ENCODE data around the gene DLGAP1. TPM values are rescaled to one million over a fixed set of nuclear protein-coding genes. Genes with fewer than 3 reads are reported as not detected.

The DLGAP1 gene
- total and polyA plus RNA-seq, 2 of the 4 experiments (the other 2 are of a cell fraction): under 0.01 to 0.09 TPM

DNA sequence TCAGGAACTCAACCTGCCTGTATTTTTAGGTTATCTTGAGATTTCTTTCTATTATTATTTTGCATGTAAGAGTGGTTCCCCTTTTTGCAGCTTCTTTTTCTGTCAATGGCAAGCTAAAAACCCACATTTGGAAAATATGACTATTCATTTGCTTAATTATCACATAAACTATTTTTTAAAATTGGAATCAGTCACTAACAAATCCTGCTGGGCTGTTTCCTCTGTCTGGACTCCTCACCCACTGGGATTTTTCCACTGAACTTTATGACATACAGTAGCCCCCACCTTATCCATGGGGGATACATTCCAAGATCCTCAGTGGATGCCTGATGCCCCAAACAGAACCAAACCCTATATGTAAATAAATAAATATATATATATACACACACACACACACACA, 447.3 kb downstream of the DLGAP1 start:
- ChIA-PET CTCF (no interaction called here), POLR2A (ENCODE audit: unreplicated experiment) (no interaction called here)
- Histone ChIP-seq H3K14ac (replicated peaks; ENCODE audit: low read depth, low read length) (no peak overlapping the region), H2BK5ac (ENCODE audit: low read depth, low read length, poor library complexity, severe bottlenecking) (no peak overlapping the region), H4K5ac (ENCODE audit: low read depth, low read length) (no peak overlapping the region), H2BK15ac (ENCODE audit: low read depth, low read length) (no peak overlapping the region), H3K9me1 (ENCODE audit: insufficient read depth, low read length) (no peaks in the 10 kb centered on the region), H3K36me3 (ENCODE audit: control insufficient read depth, insufficient read depth, low read length) (no peaks in the 10 kb centered on the region), H3K4ac (ENCODE audit: low read depth, low read length) (no peak overlapping the region), H2AK9ac (replicated peaks; ENCODE audit: low read depth, low read length, poor library complexity) (no peak overlapping the region), H2AK5ac (ENCODE audit: low read depth, low read length) (no peak overlapping the region), H3K9ac (ENCODE audit: low read depth, low read length) (no peak overlapping the region), H3K9me3 (ENCODE audit: control insufficient read depth, insufficient read depth, low read length) (no peaks in the 10 kb centered on the region), H3K4me3 (ENCODE audit: insufficient read depth, low read depth, low read length) (no peak overlapping the region), H2AFZ (replicated peaks; ENCODE audit: low read length, poor library complexity) (no peak overlapping the region), H3K79me1 (ENCODE audit: low read depth in 1 of 2, low read length in 2 of 2) (no peaks in the 10 kb centered on the region), H3K27me3 (ENCODE audit: control insufficient read depth, insufficient read depth, low read length) (no peaks in the 10 kb centered on the region), H2BK20ac (ENCODE audit: low read depth, low read length) (no peak overlapping the region), H3K4me1 (ENCODE audit: control insufficient read depth, insufficient read depth, low read length) (peaks cover 5% of the 10 kb centered on the region), H3K27ac (ENCODE audit: insufficient read depth, low read length) (no peak overlapping the region), H4K20me1 (ENCODE audit: insufficient read depth, low read length) (no peaks in the 10 kb centered on the region), H3K18ac (ENCODE audit: low read depth, low read length) (no peak overlapping the region), H4K8ac (ENCODE audit: low read depth in 2 of 2, low read length in 2 of 2) (no peak overlapping the region), H2BK120ac (ENCODE audit: low read depth, low read length) (no peak overlapping the region), H3K23ac (ENCODE audit: low read depth, low read length) (no peak overlapping the region), H3K4me2 (ENCODE audit: low read depth, low read length) (no peak overlapping the region), H4K91ac (ENCODE audit: insufficient read depth, low read depth, low read length) (no peak overlapping the region), H3K56ac (ENCODE audit: extremely low read depth, insufficient read depth, low read length) (no peak overlapping the region)
- intact Hi-C loops (cut with micrococcal nuclease): no loop called here
- in situ Hi-C loops (cut with MboI; ENCODE audit: low sequenced_read_pairs): loop anchor here (10.0 kb wide), 1 partner anchor 303 kb away; no protein-coding TSS in a partner anchor
- ATAC-seq (ENCODE audit: low read depth): no peak
- TF ChIP-seq MAZ (IDR thresholded peaks at IDR 0.05; ENCODE audit: borderline replicate concordance, low read depth, low read length): no peak
- no peak for TF ChIP-seq RFX5 (IDR thresholded peaks at IDR 0.05; ENCODE audit: low read depth, low read length)
- TF ChIP-seq, protein P1, sequence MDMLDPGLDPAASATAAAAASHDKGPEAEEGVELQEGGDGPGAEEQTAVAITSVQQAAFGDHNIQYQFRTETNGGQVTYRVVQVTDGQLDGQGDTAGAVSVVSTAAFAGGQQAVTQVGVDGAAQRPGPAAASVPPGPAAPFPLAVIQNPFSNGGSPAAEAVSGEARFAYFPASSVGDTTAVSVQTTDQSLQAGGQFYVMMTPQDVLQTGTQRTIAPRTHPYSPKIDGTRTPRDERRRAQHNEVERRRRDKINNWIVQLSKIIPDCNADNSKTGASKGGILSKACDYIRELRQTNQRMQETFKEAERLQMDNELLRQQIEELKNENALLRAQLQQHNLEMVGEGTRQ (IDR thresholded peaks at IDR 0.05; ENCODE audit: low read depth, low read length): no peak
- TF ChIP-seq, protein P2, sequence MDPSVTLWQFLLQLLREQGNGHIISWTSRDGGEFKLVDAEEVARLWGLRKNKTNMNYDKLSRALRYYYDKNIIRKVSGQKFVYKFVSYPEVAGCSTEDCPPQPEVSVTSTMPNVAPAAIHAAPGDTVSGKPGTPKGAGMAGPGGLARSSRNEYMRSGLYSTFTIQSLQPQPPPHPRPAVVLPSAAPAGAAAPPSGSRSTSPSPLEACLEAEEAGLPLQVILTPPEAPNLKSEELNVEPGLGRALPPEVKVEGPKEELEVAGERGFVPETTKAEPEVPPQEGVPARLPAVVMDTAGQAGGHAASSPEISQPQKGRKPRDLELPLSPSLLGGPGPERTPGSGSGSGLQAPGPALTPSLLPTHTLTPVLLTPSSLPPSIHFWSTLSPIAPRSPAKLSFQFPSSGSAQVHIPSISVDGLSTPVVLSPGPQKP (IDR thresholded peaks at IDR 0.05; ENCODE audit: borderline replicate concordance, low read depth, low read length): no peak
- no peak for TF ChIP-seq POLR2A (IDR thresholded peaks at IDR 0.05; ENCODE audit: low read depth, low read length)
- no TSS peak for BruUV-seq (replicated peaks)
- no peak for DNase-seq
- dilution Hi-C loops (cut with HindIII; ENCODE audit: low sequenced_read_pairs, unreplicated experiment): no loop called here
